PC-3 (cell line): Measurements from ENCODE around the gene ZDHHC8. TPM values are rescaled to one million over a fixed set of nuclear protein-coding genes. Genes with fewer than 3 reads are reported as not detected.

Experiments
- ATAC-seq: fragments of 200-7000 bp; cut with Tn5 transposase; 2 replicates; pipeline ENCODE4 v1.9.1; 2020; ENCODE audit warnings: mild to moderate bottlenecking, moderate library complexity
- BruUV-seq: library from RNA; stranded (reverse); fragments of 400-500 nt; replicated peaks from 2 replicates; lab custom pipeline; 2021; lab: Mats Ljungman, UMichigan
- CTCF ChIA-PET: fragments of 300-600 bp; sonication (Branson Sonifier 250); formaldehyde crosslinking; loops from one replicate; lab custom pipeline; 2022; ENCODE audit warnings: antibody characterized with exemption; lab: Charles Lee
- POLR2A ChIA-PET: fragments of 300-600 bp; sonication (Branson Sonifier 250); formaldehyde crosslinking; loops from one replicate; lab custom pipeline; 2022; ENCODE audit warnings: antibody characterized with exemption; ENCODE audit not compliant: unreplicated experiment; lab: Charles Lee
- DNase-seq: peaks from one replicate; pipeline ENCODE4 v3.0.0-alpha.2; 2015
- H2AFZ ChIP-seq: fragments of 300-600 bp; sonication (generic); 2 replicates; pipeline ENCODE4 v1.6.0; 2016; ENCODE audit warnings: antibody characterized with exemption, low read length
- H3F3A ChIP-seq: fragments of 300-600 bp; sonication (generic); one replicate; pipeline ENCODE4 v1.6.0; 2017; ENCODE audit warnings: antibody characterized with exemption, low read length, control low read depth, mild to moderate bottlenecking; ENCODE audit not compliant: unreplicated experiment
- H3K27ac ChIP-seq: fragments of 300-600 bp; sonication (generic); 2 replicates; pipeline ENCODE4 v1.5.1; 2016; ENCODE audit warnings: mild to moderate bottlenecking, low read length
- H3K27me3 ChIP-seq: fragments of 300-600 bp; sonication (generic); 2 replicates; pipeline ENCODE4 v1.6.1; 2016; ENCODE audit warnings: low read length, mixed read lengths
- H3K36me3 ChIP-seq: fragments of 300-600 bp; sonication (generic); 2 replicates; pipeline ENCODE4 v1.6.1; 2016; ENCODE audit warnings: low read depth, mixed run types, low read length, mixed read lengths
- H3K4me1 ChIP-seq: fragments of 300-600 bp; sonication (generic); 2 replicates; pipeline ENCODE4 v1.5.1; 2016; ENCODE audit warnings: low read length; ENCODE audit not compliant: insufficient read depth
- H3K4me2 ChIP-seq: fragments of 300-600 bp; sonication (generic); 2 replicates; pipeline ENCODE4 v1.6.0; 2016; ENCODE audit warnings: low read length
- H3K4me3 ChIP-seq: fragments of 300-600 bp; sonication (generic); 2 replicates; pipeline ENCODE4 v1.5.1; 2016; ENCODE audit warnings: mild to moderate bottlenecking, low read length, mixed read lengths
- H3K79me2 ChIP-seq: fragments of 300-600 bp; sonication (generic); 2 replicates; pipeline ENCODE4 v1.6.1; 2017; ENCODE audit warnings: low read length, mixed read lengths
- H3K9ac ChIP-seq: fragments of 300-600 bp; sonication (generic); 2 replicates; pipeline ENCODE4 v1.6.0; 2016; ENCODE audit warnings: mild to moderate bottlenecking, low read length
- H3K9me2 ChIP-seq: fragments of 300-600 bp; sonication (generic); replicated peaks from 2 replicates; pipeline ENCODE4 v1.6.1; 2016; ENCODE audit warnings: mixed run types, low read length, mixed read lengths
- H3K9me3 ChIP-seq: fragments of 300-600 bp; sonication (generic); 2 replicates; pipeline ENCODE4 v1.6.1; 2016; ENCODE audit warnings: low read length, mixed read lengths
- H4K20me1 ChIP-seq: fragments of 300-600 bp; sonication (generic); 2 replicates; pipeline ENCODE4 v1.6.1; 2016; ENCODE audit warnings: low read length, mixed read lengths
- EZH2 ChIP-seq: fragments of 300-600 bp; sonication (generic); IDR thresholded peaks from one replicate; pipeline ENCODE4 v1.6.1; 2017; ENCODE audit warnings: antibody characterized with exemption, mild to moderate bottlenecking, low read length; ENCODE audit not compliant: unreplicated experiment
- EZH2phosphoT487 ChIP-seq: fragments of 300-600 bp; sonication (generic); IDR thresholded peaks from 2 replicates; pipeline ENCODE4 v1.6.1; 2018; ENCODE audit warnings: mild to moderate bottlenecking, antibody characterized with exemption, low read length, borderline replicate concordance
- intact Hi-C: fragments of 100-400 bp; cut with micrococcal nuclease; formaldehyde crosslinking; loops from 2 replicates; pipeline ENCODE4 v1.9.0; 2023
- total RNA-seq: library from RNA; depleted of rRNA; stranded (reverse); fragments of >200 nt; gene quantifications from 2 replicates; pipeline ENCODE4 v1.2.3, GENCODE V29; 2014
- TF ChIP-seq, protein P1 (sequence below): fragments of 300-600 bp; sonication (generic); conservative IDR thresholded peaks from 2 replicates; pipeline ENCODE4 v1.5.1; 2017; ENCODE audit warnings: antibody characterized with exemption, low read depth, mild to moderate bottlenecking, low read length

The ZDHHC8 gene
- total RNA-seq, 1 experiment from 2014 or later, result 24.6 TPM

DNA sequence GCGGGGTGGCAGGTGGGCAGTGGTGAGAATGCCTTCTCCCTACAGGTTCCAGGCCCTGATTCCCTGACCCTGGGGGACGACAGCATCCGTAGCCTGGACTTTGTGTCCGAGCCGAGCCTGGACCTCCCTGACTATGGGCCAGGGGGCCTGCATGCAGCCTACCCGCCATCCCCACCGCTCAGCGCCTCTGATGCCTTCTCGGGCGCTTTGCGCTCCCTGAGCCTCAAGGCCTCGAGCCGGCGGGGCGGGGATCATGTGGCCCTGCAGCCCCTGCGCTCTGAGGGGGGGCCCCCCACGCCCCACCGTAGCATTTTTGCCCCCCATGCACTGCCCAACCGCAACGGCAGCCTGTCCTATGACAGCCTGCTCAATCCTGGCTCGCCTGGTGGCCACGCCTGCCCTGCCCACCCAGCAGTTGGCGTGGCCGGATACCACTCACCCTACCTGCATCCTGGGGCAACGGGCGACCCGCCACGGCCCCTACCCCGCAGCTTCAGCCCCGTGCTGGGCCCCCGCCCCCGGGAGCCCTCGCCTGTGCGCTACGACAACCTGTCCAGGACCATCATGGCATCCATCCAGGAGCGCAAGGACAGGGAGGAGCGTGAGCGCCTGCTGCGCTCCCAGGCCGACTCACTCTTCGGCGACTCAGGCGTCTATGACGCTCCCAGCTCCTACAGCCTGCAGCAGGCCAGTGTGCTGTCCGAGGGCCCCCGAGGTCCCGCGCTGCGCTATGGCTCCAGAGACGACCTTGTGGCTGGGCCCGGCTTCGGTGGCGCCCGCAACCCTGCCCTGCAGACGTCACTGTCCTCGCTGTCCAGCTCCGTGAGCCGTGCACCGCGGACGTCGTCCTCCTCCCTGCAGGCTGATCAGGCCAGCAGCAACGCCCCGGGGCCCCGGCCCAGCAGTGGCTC, 11.4 kb downstream of the ZDHHC8 start:
- intact Hi-C loops, result no loop called here
- Histone ChIP-seq H3K4me1 (no peaks in the 10 kb centered on the region), H3F3A (no peaks in the 10 kb centered on the region), H3K9me3 (no peaks in the 10 kb centered on the region), H3K79me2 (no peaks in the 10 kb centered on the region), H3K4me2 (no peak overlapping the region), H3K9me2 (no peaks in the 10 kb centered on the region), H3K27ac (no peak overlapping the region), H3K9ac (no peak overlapping the region), H3K4me3 (no peak overlapping the region), H4K20me1 (no peaks in the 10 kb centered on the region), H2AFZ (no peak overlapping the region), H3K36me3 (no peaks in the 10 kb centered on the region), H3K27me3 (no peaks in the 10 kb centered on the region)
- BruUV-seq, result no TSS peak
- no peak for TF ChIP-seq EZH2
- TF ChIP-seq EZH2phosphoT487, result no peak
- TF ChIP-seq, protein P1, sequence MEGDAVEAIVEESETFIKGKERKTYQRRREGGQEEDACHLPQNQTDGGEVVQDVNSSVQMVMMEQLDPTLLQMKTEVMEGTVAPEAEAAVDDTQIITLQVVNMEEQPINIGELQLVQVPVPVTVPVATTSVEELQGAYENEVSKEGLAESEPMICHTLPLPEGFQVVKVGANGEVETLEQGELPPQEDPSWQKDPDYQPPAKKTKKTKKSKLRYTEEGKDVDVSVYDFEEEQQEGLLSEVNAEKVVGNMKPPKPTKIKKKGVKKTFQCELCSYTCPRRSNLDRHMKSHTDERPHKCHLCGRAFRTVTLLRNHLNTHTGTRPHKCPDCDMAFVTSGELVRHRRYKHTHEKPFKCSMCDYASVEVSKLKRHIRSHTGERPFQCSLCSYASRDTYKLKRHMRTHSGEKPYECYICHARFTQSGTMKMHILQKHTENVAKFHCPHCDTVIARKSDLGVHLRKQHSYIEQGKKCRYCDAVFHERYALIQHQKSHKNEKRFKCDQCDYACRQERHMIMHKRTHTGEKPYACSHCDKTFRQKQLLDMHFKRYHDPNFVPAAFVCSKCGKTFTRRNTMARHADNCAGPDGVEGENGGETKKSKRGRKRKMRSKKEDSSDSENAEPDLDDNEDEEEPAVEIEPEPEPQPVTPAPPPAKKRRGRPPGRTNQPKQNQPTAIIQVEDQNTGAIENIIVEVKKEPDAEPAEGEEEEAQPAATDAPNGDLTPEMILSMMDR, result no peak
- POLR2A ChIA-PET, result no interaction called here
- DNase-seq (no peak), ATAC-seq (no peak)
- CTCF ChIA-PET, result no interaction called here

DNA sequence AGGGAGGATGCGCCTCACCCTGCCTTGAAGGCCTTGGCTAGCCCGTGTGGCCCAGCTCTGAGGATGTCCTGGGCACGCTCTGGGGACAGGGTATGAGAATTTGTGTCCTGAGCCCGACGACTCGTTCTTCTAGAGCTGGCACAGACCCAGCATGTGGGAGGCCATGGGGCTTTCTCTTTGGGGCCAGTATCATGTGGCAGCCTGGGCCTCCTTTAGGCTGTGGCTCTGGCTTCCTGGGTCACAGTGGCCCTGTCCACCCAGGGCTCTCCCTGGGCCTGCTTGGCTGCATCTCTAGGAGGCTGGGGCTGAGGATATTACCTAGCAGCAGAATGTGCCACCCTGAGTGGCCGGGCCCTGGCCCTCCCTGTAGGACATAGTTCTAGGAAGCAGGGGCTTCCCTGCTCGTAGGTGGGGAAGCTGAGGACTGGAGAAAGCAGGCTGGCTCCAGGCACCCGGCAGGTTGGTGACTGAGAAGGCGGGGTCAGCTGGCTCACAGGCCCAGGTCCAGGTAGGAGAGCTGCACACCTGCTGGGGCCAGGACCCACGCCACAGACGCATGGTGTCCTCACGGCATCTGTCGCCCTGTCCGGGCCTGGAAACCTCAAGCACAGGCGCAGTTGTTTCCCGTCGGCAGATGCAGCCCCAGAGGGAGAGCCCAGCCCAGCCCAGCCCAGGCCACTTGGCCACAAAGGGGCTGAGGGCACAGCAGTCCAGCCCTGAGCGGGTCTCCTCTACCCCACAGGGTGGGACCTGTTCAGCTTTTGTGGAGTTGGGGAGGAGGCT, 12.5 kb downstream of the ZDHHC8 start:
- Histone ChIP-seq H2AFZ (no peak overlapping the region), H3K4me3 (no peak overlapping the region), H3K36me3 (no peaks in the 10 kb centered on the region), H4K20me1 (no peaks in the 10 kb centered on the region), H3K27me3 (no peaks in the 10 kb centered on the region), H3K9ac (no peak overlapping the region), H3K27ac (no peak overlapping the region), H3F3A (no peaks in the 10 kb centered on the region), H3K79me2 (no peaks in the 10 kb centered on the region), H3K4me1 (no peaks in the 10 kb centered on the region), H3K9me2 (no peaks in the 10 kb centered on the region), H3K4me2 (no peak overlapping the region), H3K9me3 (no peaks in the 10 kb centered on the region)
- CTCF ChIA-PET, result no interaction called here
- BruUV-seq, result no TSS peak
- TF ChIP-seq EZH2phosphoT487 (no peak), EZH2 (no peak)
- TF ChIP-seq, protein P1, result no peak
- DNase-seq, result no peak
- no peak for ATAC-seq
- intact Hi-C loops, result no loop called here
- POLR2A ChIA-PET, result no interaction called here
